GM18870 (cell line): ENCODE data around the gene LRRC37A2.
"Not testable (repeated sequence)": the region's sequence is repeated elsewhere in the genome, so short reads cannot be mapped to it uniquely, and the experiment has no call there.

ENCODE experiments used
- ATAC-seq: cut with Tn5 transposase; IDR thresholded peaks from one replicate; pipeline ENCODE4 v1.9.1; 2021; ENCODE audit warnings: moderate library complexity; ENCODE audit not compliant: unreplicated experiment

LRRC37A2 gene

DNA sequence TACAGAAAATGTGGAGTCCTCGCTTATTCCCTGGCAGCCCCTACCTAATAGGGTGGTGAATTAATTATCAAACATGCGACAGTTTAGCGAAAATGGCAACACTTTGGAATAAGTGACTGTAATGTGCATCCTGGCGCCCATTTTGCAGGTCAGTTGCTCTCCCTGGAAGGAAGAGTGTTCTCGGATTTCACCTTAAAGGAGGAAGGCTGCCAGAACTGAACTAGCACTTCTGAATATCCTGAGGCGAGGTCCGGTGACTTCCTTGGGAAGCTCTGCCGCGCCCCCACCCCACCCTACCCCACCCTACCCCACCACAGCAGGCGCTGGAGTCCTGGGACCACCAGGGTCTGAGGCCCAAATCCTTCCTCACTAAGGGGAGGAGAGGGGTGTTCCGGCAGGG is at the start of gene LRRC37A2:
Gene LRRC37A2, plus strand, starts transcription at position 301 of the 400 bp plus-strand sequence. CDS start 245 bp downstream, outside the sequence.
- ATAC-seq, result not testable (repeated sequence)

DNA sequence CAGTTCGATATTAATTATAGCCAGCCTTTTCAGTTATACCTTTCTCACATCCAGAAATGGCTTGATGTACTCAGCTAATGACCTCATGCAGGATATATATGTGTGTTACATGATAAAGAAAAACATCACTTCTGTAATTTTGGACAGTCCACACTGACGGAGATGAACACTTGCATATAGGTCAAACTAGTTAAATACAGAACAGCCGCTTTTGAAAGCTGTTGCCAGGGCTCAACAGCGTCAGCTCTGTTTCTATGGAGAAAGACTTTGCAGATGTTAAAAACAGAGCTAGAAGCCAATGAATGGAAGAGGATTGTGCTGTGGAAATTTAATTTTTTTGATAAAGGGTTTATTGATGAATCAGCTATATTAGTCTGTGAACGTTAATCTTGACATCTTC is 44.6 kb upstream of the LRRC37A2 start:
- ATAC-seq, result not testable (repeated sequence)

DNA sequence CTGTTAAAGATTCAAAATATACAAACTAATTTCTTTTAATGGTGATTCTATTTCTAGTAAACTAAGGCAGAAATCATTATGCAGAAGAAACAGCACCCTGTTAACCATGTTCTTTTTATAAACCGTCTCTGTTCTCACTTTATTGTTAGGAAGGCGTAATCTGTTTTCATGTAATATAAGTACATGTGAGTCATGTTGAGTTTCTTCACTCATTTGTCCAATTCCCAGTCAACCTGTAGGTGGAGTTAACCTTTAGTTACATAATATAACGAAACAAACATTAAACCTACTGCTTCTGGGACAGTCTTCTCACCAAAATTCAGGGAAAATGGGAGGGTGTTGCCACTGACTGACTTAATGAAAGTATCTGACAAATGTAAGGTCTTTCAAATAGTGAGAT is 37.8 kb upstream of the LRRC37A2 start:
- not testable (repeated sequence) for ATAC-seq

GRCh38 chr17:46475583-46475982 is 36.7 kb upstream of the LRRC37A2 start:
- ATAC-seq, result not testable (repeated sequence)

- ATAC-seq, result not testable (repeated sequence)
Observed at GRCh38 chr17:46478823-46479222, 33.4 kb upstream of the LRRC37A2 start.

- not testable (repeated sequence) for ATAC-seq
Observed at GRCh38 chr17:46481310-46481709, 31.0 kb upstream of the LRRC37A2 start.

DNA sequence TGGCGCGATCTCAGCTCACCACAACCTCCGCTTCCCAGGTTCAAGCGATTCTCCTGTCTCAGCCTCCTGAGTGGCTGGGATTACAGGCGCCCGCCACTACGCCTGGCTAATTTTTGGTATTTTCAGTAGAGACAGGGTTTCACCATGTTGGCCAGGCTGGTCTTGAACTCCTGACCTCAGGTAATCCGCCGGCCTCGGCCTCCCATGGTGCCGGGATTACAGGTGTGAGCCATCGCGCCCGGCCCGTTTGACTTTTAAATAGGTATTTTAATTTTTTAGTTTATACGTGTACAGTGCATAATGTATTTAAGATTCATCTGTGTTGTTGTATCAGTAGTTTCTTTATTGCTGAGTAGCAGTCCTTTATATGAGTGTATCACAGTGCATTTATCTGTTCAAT is 20.2 kb upstream of the LRRC37A2 start:
- not testable (repeated sequence) for ATAC-seq

GRCh38 chr17:46499437-46500139 is 12.7 kb upstream of the LRRC37A2 start:
- ATAC-seq, result not testable (repeated sequence)

DNA sequence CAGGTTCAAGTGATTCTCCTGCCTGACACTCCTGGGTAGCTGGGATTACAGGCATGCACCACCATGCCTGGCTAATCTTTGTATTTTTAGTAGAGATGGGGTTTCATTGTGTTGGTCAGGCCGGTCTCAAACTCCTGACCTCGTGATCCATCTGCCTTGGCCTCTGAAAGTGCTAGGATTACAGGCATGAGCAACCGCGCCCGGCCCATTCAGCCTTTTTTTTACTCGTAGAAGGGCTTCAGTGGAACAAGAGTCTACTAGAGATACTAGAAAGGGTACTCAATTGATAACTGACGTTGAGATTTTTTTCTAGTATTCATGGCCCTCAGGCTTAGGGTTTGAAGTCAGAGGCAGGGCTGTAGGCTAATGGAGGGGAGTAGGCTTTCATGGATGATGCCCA is 6.4 kb upstream of the LRRC37A2 start:
- not testable (repeated sequence) for ATAC-seq

DNA sequence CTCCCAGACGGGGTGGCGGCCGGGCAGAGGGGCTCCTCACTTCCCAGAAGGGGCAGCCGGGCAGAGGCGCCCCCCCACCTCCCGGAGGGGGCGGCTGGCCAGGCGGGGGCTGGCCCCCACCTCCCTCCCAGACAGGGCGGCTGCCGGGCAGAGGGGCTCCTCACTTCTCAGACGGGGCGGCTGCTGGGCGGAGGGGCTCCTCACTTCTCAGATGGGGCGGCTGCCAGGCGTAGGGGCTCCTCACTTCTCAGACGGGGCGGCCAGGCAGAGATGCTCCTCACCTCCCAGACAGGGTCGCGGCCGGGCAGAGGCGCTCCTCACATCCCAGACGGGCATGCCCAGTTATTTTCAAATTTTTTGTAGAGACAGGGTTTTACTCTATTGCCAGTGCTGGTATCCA is 22.4 kb downstream of the LRRC37A2 start:
- not testable (repeated sequence) for ATAC-seq

DNA sequence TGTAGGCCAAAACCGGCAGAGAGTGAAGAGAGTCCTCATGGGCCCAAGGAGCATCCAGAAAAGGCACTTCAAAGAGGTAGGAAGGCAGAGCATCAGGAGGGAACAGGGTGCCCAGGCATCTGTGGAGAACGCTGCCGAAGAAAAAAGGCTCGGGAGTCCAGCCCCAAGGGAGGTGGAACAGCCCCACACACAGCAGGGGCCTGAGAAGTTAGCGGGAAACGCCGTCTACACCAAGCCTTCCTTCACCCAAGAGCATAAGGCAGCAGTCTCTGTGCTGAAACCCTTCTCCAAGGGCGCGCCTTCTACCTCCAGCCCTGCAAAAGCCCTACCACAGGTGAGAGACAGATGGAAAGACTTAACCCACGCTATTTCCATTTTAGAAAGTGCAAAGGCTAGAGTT is 36.3 kb downstream of the LRRC37A2 start:
- not testable (repeated sequence) for ATAC-seq

DNA sequence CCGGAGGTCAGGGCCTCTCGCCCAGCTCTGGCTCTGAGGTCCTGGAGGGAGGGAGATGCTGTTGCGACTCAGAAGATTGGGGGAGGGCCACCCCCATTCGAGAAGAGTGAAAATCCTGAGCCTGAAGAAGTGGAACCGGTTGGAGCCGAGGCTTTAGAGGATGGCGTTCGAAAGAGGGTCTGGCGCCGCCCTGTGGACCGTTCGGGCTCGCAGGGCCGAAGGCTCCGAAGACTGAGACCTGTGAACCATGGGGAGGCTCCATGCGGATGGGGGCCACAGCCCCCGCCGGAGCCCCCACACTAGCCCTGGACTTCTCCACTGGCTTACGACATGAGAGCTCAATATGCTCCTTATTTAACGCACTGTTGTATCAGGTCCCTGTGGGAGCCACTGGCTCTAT is 46.9 kb downstream of the LRRC37A2 start:
- not testable (repeated sequence) for ATAC-seq

DNA sequence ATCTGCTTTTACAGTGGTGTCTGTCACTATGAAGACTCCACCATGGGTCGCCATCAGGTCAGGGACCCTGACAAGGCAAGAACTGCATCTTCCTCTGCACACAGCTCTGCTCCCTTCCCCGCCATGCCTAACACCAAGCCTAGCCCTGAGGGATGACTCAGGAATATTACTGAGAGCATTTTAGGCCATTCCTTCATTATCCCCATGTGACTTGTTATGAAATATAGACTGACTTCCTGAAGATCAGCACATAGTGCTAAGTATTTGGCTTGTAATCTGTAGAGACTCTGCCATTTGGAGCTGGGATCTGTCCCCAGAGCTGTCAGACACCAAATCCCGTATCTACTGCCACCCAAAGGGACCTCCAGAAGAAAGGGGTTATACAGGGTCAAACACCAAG is 47.8 kb downstream of the LRRC37A2 start:
- not testable (repeated sequence) for ATAC-seq

GRCh38 chr17:46566284-46566683 is 54.0 kb downstream of the LRRC37A2 start:
- ATAC-seq, result not testable (repeated sequence)

- not testable (repeated sequence) for ATAC-seq
Observed at GRCh38 chr17:46566980-46567379, 54.7 kb downstream of the LRRC37A2 start.

- ATAC-seq, result not testable (repeated sequence)
Observed at GRCh38 chr17:46571796-46572195, 59.5 kb downstream of the LRRC37A2 start.

DNA sequence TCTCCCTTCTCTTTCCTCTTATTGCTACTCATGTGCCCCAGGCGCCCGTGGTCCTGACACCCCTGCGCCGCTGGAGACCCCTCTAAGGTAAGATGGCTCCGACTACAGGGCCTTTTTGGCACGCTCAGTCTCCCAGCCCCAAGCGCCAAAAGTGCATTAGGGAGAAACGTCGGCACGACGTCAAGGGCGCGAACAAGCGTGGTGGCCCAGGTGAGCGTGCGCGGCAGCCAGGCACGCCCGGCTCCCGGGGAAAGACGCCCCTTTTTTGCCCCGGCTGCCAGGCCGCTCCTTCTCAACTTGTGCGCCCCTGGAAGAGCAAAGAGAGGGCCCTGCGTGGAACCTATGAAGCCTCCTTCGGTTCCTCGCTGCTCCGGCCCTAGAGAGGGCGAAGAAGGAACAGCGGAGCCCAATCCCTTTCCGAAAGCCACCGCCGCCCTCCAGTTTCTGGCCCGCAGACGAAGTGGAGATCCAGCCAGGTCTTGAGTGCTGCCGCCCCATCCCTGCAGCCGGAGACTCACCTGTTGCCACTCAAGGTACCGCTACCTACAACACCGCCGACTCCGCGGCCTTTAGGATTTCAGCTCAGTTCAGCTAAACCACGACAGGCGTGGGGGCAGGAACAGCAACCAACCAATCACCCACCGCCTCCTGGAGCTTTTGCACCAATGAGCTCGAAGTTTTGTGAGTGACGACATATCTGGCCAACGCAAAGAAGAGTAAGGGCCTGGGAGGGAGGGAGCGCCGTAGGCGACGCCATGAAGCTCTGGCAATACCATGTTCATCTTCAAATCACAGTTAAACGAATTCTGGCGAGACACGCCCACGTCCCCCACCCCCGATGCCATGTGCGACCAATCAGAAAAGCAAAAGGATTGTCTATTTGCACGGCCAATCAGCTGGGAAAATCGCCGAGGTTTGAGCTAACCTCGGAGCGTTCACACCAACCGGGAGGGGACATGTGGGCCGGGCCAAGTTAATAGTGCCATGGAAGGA is 67.1 kb downstream of the LRRC37A2 start, which contains the start of gene ARL17A:
Gene ARL17A, minus strand, starts transcription at position 609 of the 993 bp plus-strand sequence. CDS start 3,369 bp downstream, outside the sequence.
- ATAC-seq, result peak; percentile 81

DNA sequence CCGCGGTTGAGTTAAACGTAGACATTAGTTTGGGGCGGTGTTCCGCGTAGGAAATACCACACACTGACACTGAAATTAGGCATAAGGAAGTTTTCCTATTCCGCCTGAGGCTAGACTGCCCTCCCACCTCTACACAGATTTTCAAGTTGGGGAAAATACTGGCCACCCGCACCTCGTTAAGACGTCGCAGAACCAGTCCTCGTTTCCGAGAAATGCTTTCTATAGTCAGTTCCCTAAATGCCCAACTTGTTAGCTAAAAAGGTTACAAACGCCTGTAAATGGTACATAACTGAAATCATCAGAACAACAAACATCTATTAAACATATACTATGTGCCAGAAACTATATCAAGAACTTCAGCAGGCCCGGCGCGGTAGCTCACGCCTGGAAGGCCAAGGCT is 67.8 kb downstream of the LRRC37A2 start:
- not testable (repeated sequence) for ATAC-seq

DNA sequence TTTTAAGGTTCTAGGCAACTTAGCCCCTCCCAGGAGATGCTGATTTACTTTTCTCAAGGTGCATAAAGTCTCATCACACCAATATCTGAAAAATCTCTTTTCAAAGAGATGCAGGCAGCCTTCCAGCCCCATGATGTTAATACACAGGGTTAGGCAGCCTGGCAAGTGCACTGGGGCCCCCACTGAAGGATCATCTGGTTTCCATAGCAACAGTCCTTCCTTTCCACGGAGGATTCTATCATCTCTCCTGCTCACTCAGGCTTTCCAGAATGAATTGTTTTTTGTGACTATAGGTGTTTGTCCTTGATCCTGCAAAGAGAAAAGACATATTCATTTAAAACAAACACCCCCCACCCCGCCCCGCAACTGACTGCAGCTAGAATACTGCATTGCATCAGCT is 73.2 kb downstream of the LRRC37A2 start:
- not testable (repeated sequence) for ATAC-seq

DNA sequence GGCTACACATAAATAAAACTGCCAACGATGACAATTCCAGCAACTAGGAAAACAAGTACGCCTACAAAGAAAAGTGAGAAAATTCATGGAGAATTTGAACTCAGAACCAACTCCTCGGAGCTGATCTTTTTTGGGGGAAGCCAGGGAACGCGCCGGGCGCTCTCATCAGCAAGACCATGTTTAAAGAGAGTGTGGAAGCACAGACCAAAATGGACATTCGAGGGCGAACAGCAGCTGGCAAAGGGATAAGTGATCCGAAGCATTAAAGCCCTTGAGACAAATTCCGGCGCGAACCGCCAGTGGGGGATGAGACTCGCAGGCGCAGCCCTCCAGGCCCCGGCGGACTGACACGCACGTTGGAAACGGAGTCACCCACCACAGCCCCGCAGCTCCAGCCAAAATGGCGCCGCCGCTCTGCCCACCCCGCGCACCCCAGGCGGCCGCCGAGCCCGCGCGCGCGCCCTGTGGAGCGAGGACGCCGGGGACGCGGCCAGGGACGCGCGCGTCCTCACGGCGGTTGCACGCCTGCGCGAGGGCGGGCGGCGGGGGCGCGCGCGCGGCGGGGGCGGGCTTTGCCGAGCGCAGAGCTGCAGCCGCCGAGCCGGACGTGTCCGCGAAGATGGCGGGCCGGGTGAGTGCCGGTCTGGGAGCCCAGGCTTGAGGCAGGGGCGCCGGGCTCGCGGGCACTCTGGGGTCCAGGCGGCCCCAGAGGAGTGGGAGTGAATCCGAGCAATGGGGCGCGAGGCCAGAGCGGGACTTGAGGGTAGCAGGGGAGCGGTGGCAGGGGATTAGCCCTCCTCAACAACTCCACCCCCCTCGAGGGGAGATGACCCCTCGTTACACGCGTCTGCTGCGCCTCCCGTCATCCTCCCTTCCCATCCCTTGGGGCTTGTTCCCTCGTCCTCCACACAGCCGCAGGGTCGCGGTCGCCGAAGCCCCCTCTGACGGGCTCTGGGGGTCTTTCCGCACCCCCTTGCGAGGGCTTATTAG is 78.2 kb downstream of the LRRC37A2 start, which contains the start of gene NSF:
Gene NSF, plus strand, starts transcription at position 513 of the 990 bp plus-strand sequence. Its CDS starts 107 bp downstream, at position 620.
- ATAC-seq, result not testable (repeated sequence)
